ENCODE data around the gene MSRB3.
A peak's percentile ranks its signal among the peaks of the same experiment; 100 is the strongest.

The MSRB3 gene

DNA sequence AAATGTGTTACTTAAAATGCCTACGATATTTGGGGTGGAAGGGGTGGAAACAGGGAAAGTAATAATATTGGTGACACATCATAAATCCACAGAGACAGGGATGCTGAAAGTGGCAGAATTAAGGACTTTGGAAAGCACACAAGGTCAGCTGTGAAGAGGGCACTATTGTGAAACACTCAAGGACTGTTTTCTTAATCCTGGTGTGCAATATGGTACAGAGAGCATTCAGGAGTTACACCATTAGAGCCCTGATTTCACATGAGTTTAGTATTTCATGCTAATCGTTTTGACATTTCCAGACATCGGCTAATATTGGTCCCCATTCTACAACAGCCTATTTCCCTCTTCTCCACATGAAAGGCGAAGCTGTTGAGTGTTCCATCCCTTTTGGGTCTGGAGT, 219.2 kb downstream of the MSRB3 start:
- peak; percentile 77 for DNase-seq (ENCODE audit: low read depth)

- DNase-seq (ENCODE audit: low read depth): no peak
These were observed 220.7 kb downstream of the MSRB3 start for GRCh38 chr12:65499167-65499566.

DNA sequence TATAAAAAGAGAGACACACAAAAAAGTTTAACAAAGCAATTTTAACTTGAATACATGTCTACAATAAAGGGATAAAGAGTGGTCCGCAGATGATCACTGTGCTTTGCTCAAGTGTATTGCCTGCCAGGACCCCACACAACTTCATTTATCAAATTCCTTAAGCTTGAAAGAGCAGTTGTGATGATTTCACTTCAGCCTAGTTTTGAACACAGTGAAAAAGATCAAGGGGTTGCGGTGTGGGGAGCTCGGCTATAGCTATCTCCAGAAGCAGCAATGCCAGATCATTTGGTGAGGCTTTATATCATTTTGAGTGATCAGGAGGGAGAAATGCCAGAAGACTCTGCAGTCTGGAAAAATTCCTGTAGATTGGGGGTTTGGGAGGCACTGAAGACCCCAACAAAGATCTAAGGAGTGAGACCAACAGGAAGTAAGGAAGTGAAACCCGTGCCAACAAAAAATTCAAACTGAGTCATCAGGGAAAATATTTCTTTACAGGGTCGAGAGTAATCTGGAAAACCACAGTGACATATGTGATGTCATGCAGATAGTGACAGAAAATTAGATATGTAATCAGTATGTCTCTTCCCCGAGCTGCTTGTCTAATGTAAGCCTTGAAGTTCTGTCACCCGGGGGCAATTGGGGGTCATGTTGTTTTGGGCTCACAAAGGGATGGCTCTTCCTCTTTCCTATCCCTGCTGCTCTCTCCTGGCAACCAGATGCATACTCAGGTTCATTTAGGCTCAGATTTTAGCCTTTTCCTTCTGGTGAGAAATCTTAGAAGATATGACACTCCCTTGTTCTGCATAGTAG, 221.8 kb downstream of the MSRB3 start:
- peak; percentile 62 for DNase-seq (ENCODE audit: low read depth)

GRCh38 chr12:65501093-65501621, 222.7 kb downstream of the MSRB3 start:
- no peak for DNase-seq (ENCODE audit: low read depth)

DNA sequence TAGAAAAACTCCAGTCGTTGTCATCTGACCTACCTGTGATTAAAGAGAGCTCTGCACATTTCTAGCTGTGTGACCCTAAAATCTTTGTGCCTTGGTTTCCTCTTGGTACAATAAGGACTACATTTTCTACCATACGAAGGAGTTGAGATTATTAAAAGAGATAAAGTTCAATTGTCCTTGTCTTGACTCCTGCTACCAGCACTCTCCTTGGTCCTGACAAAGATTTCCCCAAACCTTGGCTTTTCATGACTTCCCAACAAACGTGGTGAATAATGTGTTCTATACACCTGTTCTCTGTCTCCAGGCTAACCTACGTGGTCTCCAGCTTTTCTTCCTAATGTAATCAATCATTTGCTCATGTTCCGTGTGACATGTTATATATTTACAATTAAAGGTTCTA, 223.5 kb downstream of the MSRB3 start:
- no peak for DNase-seq (ENCODE audit: low read depth)

GRCh38 chr12:65504417-65504816, 225.9 kb downstream of the MSRB3 start:
- DNase-seq (ENCODE audit: low read depth): no peak

DNA sequence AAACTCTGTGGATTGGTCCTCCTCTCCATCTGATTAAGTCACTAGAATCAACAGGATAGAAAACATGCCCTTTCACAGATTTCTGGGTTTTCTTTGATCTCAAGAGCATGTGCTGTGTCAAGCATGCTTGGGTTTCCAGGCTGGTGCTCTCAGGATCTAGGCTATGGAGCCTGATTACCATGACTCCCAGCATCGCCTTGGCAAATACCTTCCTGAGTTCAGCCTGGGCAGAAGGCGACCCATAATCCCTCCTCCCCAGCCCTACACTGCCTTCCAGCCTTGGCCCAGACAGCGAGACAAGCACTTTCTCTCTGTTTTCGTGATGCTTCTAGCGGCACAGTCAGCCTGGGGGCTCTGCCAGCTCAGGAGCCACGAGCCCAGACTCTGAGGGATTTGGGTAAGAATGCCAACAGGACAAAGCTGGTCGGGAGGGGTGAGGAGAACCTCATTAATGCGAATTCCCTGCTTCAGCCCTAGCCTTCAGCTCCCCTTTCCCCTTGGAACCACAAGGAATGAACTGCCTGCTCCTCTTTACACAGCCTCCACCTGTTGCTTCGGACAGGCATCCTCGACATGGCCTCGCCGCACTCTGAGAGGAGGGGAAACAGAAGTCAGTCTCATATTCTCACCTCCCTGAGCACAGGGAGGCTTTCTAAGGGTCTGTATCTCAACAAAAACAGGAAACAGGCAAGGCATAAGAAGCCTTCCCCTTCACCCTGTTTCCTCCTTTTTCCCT, 227.1 kb downstream of the MSRB3 start:
- no peak for DNase-seq (ENCODE audit: low read depth)

DNA sequence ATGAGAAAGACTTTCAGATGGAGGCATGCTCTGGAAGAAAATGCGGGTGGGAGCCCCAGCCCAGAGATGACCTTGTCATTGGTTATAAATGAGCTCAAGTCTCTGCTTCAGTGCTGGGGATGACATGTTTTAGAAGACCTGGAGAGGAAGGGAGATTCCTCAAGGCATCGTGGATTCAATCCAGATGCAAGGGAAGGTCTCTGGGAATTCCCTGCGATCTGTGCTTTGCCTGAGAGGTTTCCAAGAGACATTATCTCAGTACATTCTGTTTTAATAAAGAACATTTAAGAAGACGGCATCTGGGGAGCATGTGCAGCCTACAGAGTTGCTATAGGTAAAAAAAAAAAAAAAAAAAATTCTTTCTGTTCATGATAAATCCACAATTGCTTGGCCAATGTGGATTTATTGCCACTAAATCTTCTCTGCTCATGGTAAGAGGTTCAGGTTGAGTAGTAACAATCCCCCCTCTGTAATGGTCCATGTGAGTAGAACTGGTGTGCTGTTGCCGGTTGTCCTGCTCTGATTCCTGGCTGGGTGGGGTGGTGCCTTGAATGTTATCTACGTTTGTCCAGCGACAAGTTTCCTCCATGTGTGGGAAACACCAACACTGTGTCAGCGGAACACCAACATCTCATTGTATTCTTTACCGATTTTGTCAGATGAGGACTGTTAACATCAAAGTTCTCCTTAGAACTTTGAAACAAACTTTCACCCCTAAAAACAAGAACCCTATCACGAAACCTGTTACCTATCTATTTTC, 230.0 kb downstream of the MSRB3 start:
- DNase-seq (ENCODE audit: low read depth): no peak

- no peak for DNase-seq (ENCODE audit: low read depth)
These were observed 231.5 kb downstream of the MSRB3 start for GRCh38 chr12:65510007-65510406.

GRCh38 chr12:65510584-65511050, 232.1 kb downstream of the MSRB3 start:
- no peak for DNase-seq (ENCODE audit: low read depth)

GRCh38 chr12:65511134-65511834, 232.8 kb downstream of the MSRB3 start:
- DNase-seq (ENCODE audit: low read depth): no peak

GRCh38 chr12:65511912-65512311, 233.4 kb downstream of the MSRB3 start:
- no peak for DNase-seq (ENCODE audit: low read depth)
